Natural killer cell treated with Interleukin-12 subunit alpha and Interleukin-12 subunit beta and Interleukin-15 and Interleukin-18, amount 100 ng/mL, for 72 hours (primary cell): Measurements from ENCODE around the gene FGB. TPM values are rescaled to one million over a fixed set of nuclear protein-coding genes. Genes with fewer than 3 reads are reported as not detected.

ENCODE experiments used
- ATAC-seq, 2 donors: fragments of 150-1000 bp; cut with Tn5 transposase in 1 of 2; sonication (Bioruptor Pico), chemical (Tn5 transposase) in 1 of 2; 2 replicates each; pipeline ENCODE4 v1.10.0; 2021
- DNase-seq: peaks from one replicate; pipeline ENCODE4 v3.0.0; 2022; ENCODE audit warnings: low spot score
- H3K27ac Mint-ChIP-seq, 2 donors: 1 replicate in 1 of 2; 2 replicates in 1 of 2; pipeline ENCODE4 v1.8.0; 2022; ENCODE audit warnings: mixed read lengths in 2 of 2, mild to moderate bottlenecking in 1 of 2, moderate library complexity in 1 of 2
- H3K27me3 Mint-ChIP-seq, 2 donors: 1 replicate in 1 of 2; 2 replicates in 1 of 2; pipeline ENCODE4 v1.8.0; 2022; ENCODE audit warnings: mixed read lengths in 2 of 2
- H3K36me3 Mint-ChIP-seq: one replicate; pipeline ENCODE4 v1.8.0; 2022; ENCODE audit warnings: mixed read lengths
- H3K4me1 Mint-ChIP-seq, 2 donors: 1 replicate in 1 of 2; 2 replicates in 1 of 2; pipeline ENCODE4 v1.8.0; 2022; ENCODE audit warnings: low read depth in 2 of 2, mixed read lengths in 2 of 2, mild to moderate bottlenecking in 1 of 2
- H3K4me3 Mint-ChIP-seq: one replicate; pipeline ENCODE4 v1.8.0; 2022; ENCODE audit warnings: mixed read lengths
- H3K9me3 Mint-ChIP-seq: 2 replicates; pipeline ENCODE4 v1.8.0; 2022; ENCODE audit warnings: mixed read lengths
- total RNA-seq, 2 donors: library from RNA; stranded (reverse); gene quantifications; one replicate each; pipeline ENCODE4 v1.2.3, GENCODE V29; 2022

Gene FGB
- total RNA-seq: not detected

- Mint-ChIP-seq H3K4me1 (no peaks in the 10 kb centered on the region), H3K27ac (no peak within 1 kb of the TSS), H3K4me3 (no peak within 1 kb of the TSS), H3K27me3 (peaks cover 5 to 11% of the 10 kb centered on the region in 2 donors), H3K36me3 (no peaks in the 10 kb centered on the region), H3K9me3 (no peaks in the 10 kb centered on the region)
- no peak for ATAC-seq
- DNase-seq: no peak
Measured at GRCh38 chr4:154562697-154563254, at the start of gene FGB. TSS of gene FGB (plus strand) at chr4:154563011. CDS start at chr4:154563019, 8 bp downstream.

- H3K27me3 Mint-ChIP-seq: peaks cover 14 to 40% of the 10 kb centered on the region in 2 donors
- H3K4me3 Mint-ChIP-seq: no peak overlapping the region
- H3K36me3 Mint-ChIP-seq: no peaks in the 10 kb centered on the region
- no peak for DNase-seq
- no peaks in the 10 kb centered on the region for H3K4me1 Mint-ChIP-seq
- ATAC-seq: no peak
- H3K27ac Mint-ChIP-seq: no peak overlapping the region
- no peaks in the 10 kb centered on the region for H3K9me3 Mint-ChIP-seq
Measured at GRCh38 chr4:154516318-154517029, 46.3 kb upstream of the FGB start.

- Mint-ChIP-seq H3K4me3 (no peak overlapping the region), H3K9me3 (no peaks in the 10 kb centered on the region), H3K27me3 (peaks cover 14 to 44% of the 10 kb centered on the region in 2 donors), H3K4me1 (no peaks in the 10 kb centered on the region), H3K36me3 (no peaks in the 10 kb centered on the region), H3K27ac (no peak overlapping the region)
- no peak for DNase-seq
- ATAC-seq: no peak
Measured at GRCh38 chr4:154517591-154517990, 45.2 kb upstream of the FGB start.

- no peak overlapping the region for H3K4me3 Mint-ChIP-seq
- H3K36me3 Mint-ChIP-seq: no peaks in the 10 kb centered on the region
- ATAC-seq (no peak), DNase-seq (no peak)
- H3K27ac Mint-ChIP-seq: no peak overlapping the region
- H3K4me1 Mint-ChIP-seq: no peaks in the 10 kb centered on the region
- H3K9me3 Mint-ChIP-seq: no peaks in the 10 kb centered on the region
- peaks cover 18 to 53% of the 10 kb centered on the region in 2 donors for H3K27me3 Mint-ChIP-seq
Measured at GRCh38 chr4:154519214-154519613, 43.6 kb upstream of the FGB start.

- H3K4me1 Mint-ChIP-seq: no peaks in the 10 kb centered on the region
- H3K27ac Mint-ChIP-seq: no peak overlapping the region
- peaks cover 21 to 58% of the 10 kb centered on the region in 2 donors for H3K27me3 Mint-ChIP-seq
- no peaks in the 10 kb centered on the region for H3K9me3 Mint-ChIP-seq
- ATAC-seq: no peak
- H3K36me3 Mint-ChIP-seq: no peaks in the 10 kb centered on the region
- DNase-seq: no peak
- H3K4me3 Mint-ChIP-seq: no peak overlapping the region
Measured at GRCh38 chr4:154521607-154522006, 41.2 kb upstream of the FGB start.

GRCh38 chr4:154526151-154526550 lies 36.7 kb upstream of the FGB start:
- H3K4me3 Mint-ChIP-seq: no peak overlapping the region
- H3K27me3 Mint-ChIP-seq: peaks cover 18 to 38% of the 10 kb centered on the region in 2 donors
- H3K36me3 Mint-ChIP-seq: no peaks in the 10 kb centered on the region
- no peaks in the 10 kb centered on the region for H3K4me1 Mint-ChIP-seq
- H3K9me3 Mint-ChIP-seq: no peaks in the 10 kb centered on the region
- no peak overlapping the region for H3K27ac Mint-ChIP-seq
- DNase-seq: no peak
- no peak for ATAC-seq

GRCh38 chr4:154527308-154527707 lies 35.5 kb upstream of the FGB start:
- H3K36me3 Mint-ChIP-seq: no peaks in the 10 kb centered on the region
- no peak overlapping the region for H3K4me3 Mint-ChIP-seq
- DNase-seq (no peak), ATAC-seq (no peak)
- H3K4me1 Mint-ChIP-seq: no peaks in the 10 kb centered on the region
- no peak overlapping the region for H3K27ac Mint-ChIP-seq
- H3K9me3 Mint-ChIP-seq: no peaks in the 10 kb centered on the region
- H3K27me3 Mint-ChIP-seq: peaks cover 18 to 36% of the 10 kb centered on the region in 2 donors

GRCh38 chr4:154528869-154529268 lies 33.9 kb upstream of the FGB start:
- H3K27ac Mint-ChIP-seq: no peak overlapping the region
- DNase-seq (no peak), ATAC-seq (no peak)
- H3K4me1 Mint-ChIP-seq: no peaks in the 10 kb centered on the region
- H3K9me3 Mint-ChIP-seq: no peaks in the 10 kb centered on the region
- no peaks in the 10 kb centered on the region for H3K36me3 Mint-ChIP-seq
- no peak overlapping the region for H3K4me3 Mint-ChIP-seq
- peaks cover 15 to 25% of the 10 kb centered on the region in 2 donors for H3K27me3 Mint-ChIP-seq

GRCh38 chr4:154529728-154530519 lies 32.9 kb upstream of the FGB start:
- no peaks in the 10 kb centered on the region for H3K4me1 Mint-ChIP-seq
- no peaks in the 10 kb centered on the region for H3K36me3 Mint-ChIP-seq
- H3K9me3 Mint-ChIP-seq: no peaks in the 10 kb centered on the region
- DNase-seq: no peak
- H3K27ac Mint-ChIP-seq: no peak overlapping the region
- H3K4me3 Mint-ChIP-seq: no peak overlapping the region
- H3K27me3 Mint-ChIP-seq: peaks cover 15 to 25% of the 10 kb centered on the region in 2 donors
- no peak for ATAC-seq

GRCh38 chr4:154534296-154534695 lies 28.5 kb upstream of the FGB start:
- Mint-ChIP-seq H3K4me3 (no peak overlapping the region), H3K4me1 (no peaks in the 10 kb centered on the region), H3K36me3 (peaks cover 16% of the 10 kb centered on the region), H3K27ac (no peak overlapping the region), H3K9me3 (no peaks in the 10 kb centered on the region), H3K27me3 (no peaks in the 10 kb centered on the region)
- no peak for ATAC-seq
- no peak for DNase-seq

GRCh38 chr4:154542271-154542879 lies 20.4 kb upstream of the FGB start:
- no peaks in the 10 kb centered on the region for H3K9me3 Mint-ChIP-seq

GRCh38 chr4:154545689-154546088 lies 17.1 kb upstream of the FGB start:
- no peaks in the 10 kb centered on the region for H3K27me3 Mint-ChIP-seq
- no peaks in the 10 kb centered on the region for H3K9me3 Mint-ChIP-seq
- H3K27ac Mint-ChIP-seq: no peak overlapping the region
- peaks cover 29% of the 10 kb centered on the region for H3K36me3 Mint-ChIP-seq
- ATAC-seq (no peak), DNase-seq (no peak)
- H3K4me3 Mint-ChIP-seq: no peak overlapping the region
- H3K4me1 Mint-ChIP-seq: peaks cover 18% of the 10 kb centered on the region in 2 donors

More at GRCh38 chr4:154542271-154542879, 20.4 kb upstream of the FGB start:
- H3K4me3 Mint-ChIP-seq: no peak overlapping the region
- peaks cover 35% of the 10 kb centered on the region for H3K36me3 Mint-ChIP-seq
- no peaks in the 10 kb centered on the region for H3K27me3 Mint-ChIP-seq
- no peak overlapping the region for H3K27ac Mint-ChIP-seq
- DNase-seq (no peak), ATAC-seq (no peak)
- H3K4me1 Mint-ChIP-seq: peaks cover 3 to 4% of the 10 kb centered on the region in 2 donors

- H3K4me3 Mint-ChIP-seq: peak within 1 kb of the TSS; percentile 98
- H3K4me1 Mint-ChIP-seq: peaks cover 18 to 21% of the 10 kb centered on the region in 2 donors
- H3K27me3 Mint-ChIP-seq: no peaks in the 10 kb centered on the region
- peak; percentile 100 for ATAC-seq
- no peaks in the 10 kb centered on the region for H3K9me3 Mint-ChIP-seq
- peaks cover 14% of the 10 kb centered on the region for H3K36me3 Mint-ChIP-seq
- DNase-seq: peak; percentile 95
- peak within 1 kb of the TSS; percentile 89 to 94 for H3K27ac Mint-ChIP-seq
Measured at GRCh38 chr4:154549894-154550790, 12.7 kb upstream of the FGB start, which contains the start of gene PLRG1. TSS of gene PLRG1 (minus strand) at chr4:154550400. CDS start at chr4:154550308, 92 bp downstream.
